ENCODE results near the gene ETNK2.

ETNK2 gene

DNA sequence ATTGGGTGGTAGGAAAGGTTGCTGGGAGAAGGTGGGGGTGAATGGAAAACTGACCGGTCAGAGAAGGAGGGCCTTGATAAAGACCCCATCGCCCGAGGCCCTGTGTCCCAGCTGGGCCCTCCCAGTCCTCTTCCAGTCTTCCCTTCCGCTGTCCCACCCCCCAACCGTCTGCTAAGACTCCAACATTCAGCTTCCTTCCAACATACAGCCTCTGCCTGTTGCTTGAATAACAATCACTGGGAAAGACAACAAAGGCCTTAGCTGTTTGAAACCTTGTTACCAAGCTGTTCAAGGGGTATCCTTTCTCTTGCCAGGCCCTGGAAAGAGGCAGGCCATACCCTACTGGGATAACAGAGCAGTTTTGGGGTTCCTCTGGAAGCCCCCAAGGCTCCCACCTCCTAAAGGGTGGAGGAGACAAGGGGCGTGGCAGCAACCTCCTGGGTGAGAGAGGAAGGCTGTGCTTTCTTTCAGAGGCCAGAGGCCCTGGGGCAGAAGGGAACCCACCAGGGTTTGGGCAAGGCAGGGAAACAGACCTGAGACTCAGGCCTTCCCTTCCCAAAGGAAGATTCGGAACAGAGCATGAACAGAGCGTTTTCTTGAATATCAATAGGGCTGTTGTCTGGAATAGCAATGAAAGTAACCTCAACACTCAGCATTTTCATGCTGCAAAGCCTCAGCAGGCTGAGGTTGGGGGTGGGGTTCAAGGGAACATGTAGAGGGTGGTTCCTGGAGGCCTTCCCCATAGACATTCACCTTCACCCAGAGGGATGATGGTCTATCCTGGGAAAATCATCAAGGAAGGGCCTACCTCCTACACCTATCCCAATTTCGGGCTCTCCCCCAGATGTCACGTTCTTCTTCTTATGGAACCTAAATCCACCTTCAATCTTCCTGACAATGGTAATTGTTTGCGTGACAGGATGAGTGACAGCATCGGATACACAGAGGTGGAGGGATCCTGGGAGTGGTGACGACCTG lies 4.1 kb downstream of the ETNK2 start:
- no peak for DNase-seq (ENCODE audit: low spot score)

DNA sequence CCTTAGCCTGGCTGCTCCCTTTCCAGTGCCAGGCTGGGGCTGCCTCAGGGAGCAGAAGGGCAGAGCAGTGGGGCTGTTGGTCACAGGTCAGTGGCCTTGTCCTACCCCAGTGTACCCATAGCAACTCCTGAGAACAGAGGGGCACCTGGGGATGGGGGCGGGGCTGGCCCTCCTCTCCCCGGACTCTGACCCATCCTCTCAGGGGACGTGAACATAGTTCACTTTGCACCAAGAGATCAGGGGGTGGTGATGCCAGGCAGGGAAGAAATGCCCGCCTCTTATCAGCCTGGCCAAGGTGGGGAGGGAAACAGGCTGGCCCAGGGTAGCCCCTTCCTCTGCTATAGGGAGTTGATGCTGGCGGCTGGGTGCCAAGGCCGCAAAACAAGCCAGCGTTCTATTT lies 4.9 kb downstream of the ETNK2 start:
- DNase-seq (ENCODE audit: low spot score), result no peak

DNA sequence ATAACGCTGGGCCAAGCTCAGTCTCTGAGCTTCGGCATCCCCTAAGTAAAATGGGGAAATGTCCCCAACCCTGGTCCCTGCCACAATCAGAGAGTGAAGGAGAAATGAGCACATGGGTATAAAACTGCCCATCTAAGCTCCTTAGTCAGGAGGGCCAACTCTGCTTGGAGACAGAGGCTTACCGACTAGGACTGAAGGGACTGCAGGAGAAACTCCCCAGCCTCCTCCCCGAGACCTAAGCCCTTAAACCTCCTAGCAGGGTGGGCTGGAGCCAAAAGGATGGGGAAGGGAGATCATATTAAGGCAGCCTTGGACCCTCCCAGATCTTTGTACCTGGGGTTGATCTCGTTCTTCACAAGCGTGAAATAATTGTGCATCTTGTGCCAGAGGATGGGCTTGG lies 5.5 kb downstream of the ETNK2 start:
- DNase-seq (ENCODE audit: low spot score), result no peak

DNA sequence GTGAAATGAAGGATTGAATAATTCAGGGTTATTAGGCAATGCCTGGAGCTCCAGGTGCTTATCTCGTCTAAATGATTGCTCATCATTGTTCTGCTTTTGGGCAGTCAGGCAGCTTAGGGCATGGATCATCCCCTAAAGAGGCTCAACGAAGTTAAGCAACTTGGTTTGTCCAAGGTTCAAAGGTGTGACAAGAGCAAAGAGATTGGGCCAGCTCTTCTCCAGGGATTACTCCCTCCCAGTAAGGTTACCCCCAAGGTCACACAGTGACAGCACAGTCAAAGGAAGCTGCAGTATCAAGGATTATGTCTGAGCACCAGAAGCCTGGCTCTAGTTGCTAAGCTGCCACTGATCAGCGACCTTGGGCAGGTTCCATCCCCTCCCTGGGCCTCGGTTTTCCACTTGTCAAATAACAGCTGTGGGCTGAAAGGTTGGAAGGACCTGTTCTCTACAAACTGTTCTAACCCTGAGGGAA lies 6.8 kb downstream of the ETNK2 start:
- no peak for DNase-seq (ENCODE audit: low spot score)

DNA sequence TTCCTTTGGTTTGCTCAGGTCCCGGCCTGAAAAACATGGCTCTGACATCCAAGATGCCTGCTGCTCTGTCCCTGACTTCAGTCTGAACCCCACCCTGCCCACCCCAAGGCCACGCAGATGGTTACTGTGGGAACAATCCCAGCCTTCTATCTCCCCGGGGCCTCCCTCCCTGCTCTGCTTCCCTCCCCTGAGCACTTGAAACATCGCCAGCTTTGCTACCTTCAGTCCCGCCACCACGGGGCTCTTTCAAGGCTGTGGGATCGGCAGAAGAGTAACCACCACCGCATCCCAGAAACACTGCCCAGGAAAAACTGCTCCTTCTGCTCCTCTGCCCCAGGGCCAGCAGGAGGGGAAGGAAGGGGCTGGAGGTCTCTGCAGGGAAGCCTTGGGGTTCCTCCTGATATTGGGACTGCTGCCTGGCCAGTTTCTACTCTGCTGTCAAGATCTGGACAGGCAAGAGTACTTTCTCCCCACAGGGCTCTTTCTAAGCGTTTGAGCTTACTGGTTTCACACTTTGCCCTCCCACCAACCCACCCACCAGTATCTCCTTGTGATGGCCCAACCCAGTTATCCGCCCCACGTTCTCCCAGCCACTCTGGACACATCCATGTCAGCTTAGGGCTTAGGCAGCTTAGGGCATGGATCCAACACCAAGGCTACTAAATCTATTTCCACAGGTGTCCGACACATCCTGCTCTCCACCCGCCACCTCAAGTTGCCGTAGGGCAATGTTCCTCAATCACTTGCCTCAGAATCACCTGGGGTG lies 8.4 kb downstream of the ETNK2 start:
- no peak for DNase-seq (ENCODE audit: low spot score)

DNA sequence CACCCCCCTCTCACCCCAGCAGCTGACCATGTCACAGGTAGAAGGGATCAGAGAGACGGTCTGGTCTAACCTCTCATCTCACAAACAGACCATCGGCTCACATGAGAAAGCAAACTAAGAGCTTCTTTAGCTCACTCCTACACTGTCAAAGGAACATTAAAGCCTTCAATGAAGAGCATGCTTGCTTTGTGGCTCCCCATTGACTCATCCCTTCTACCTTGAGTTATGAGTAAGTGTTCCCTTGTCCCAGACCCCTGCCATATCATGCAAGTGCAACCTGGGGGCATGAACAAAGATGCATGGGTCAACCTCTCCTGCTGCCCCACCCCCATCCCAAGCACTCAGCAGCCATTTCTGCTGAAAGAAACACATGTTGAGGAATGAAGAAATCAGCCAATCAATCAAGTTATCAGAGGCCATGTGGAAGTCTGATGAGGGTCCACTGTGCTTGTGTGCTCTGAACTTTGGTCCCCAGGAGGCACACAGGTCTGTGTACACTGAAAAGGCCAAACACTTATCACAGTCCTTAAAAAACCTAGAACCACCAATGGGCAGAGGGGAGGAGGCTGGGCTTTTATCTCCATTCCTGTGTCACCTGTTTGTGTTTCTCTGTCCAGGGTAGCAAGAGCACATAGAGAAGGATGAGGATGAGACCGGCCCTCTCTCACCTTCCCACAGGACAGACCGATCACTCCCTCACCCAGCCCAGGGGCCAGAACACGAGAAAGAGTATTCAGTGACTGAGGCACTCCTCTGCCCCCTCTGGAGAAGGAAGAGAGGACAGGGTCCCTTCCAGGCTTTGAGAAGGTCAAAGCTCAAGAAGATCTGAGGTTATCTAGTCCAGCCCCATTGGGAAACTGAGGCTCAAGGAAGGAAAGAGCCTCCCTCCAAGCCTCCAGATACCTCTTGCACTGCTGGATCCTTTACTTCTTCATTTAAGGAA lies 9.5 kb downstream of the ETNK2 start:
- DNase-seq (ENCODE audit: low spot score), result no peak

DNA sequence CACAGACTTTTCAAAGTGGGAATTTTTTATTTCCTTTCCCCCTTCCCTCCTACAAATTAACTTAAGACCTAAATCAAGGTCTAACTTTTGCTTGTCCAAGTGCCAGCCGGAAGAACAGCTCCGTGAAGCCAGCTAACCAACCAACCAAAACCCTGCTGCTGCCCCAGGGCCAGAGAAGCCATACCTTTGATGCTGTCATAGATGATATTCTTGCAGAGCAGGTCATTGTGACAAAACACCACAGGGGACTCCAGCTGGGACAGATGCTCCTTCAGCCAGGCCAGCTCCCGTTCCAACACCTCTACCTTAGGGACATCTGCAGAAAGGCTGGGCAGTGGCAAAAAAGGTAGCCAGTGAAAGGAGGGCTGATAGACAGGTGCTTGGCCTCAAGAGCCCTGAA lies 10.7 kb downstream of the ETNK2 start:
- DNase-seq (ENCODE audit: low spot score), result no peak

DNA sequence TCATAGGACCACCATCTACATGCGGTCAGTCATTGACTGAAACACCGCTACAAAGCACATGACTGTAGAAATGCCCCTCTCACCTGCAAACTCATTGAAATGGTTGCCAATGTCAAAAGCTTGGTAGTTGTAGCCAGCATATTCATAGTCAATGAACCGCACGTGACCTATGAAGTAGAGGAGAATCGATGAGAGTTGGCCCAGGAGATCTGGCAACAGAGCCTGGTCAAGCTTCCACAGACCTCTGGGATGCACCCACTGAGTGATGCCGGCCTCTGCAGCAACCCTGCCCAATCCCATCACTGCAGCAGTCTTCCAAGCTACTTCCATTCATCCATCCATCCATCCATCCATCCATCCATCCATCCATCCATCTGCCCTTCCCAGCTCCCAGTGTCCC lies 11.9 kb downstream of the ETNK2 start:
- no peak for DNase-seq (ENCODE audit: low spot score)

DNA sequence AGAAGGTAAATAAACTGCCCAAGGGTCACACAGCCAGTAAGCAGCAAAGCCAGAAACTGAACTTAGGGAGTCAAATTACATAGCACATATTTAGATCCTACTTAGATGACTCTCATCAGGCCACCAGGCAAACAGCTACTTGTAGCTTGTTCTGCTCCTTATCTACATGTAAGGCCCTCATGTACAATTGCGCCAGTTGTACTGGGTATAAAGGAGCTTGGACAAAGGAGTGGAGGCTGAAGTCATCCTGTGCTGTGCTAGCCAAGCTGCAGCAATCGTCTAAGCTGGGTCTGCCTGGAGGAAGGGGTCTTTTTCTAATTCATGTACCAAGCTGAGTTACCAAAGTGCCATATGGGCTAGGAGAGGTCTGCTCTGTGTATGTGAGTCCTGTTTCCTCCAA lies 12.8 kb downstream of the ETNK2 start:
- no peak for DNase-seq (ENCODE audit: low spot score)

DNA sequence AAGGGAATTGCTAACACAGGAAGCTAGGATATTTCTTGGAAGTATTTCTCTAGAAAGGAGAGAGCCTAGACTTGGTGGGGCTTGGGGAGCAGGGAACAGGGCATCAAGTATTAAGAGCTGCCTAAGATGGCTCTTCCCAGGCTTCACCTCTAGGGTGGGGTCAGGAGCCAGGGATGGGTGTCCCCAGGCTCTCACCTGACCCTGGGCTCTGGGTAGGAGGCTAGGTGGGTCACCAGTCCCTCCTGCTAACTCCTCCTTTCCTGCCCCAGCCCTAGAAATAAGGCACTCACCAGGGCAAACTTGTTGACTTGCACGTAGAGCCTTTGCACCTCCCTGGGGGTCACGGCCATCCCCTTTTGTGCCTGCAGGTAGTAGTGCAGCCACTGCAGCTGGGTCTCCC lies 15.0 kb downstream of the ETNK2 start:
- no peak for DNase-seq (ENCODE audit: low spot score)

DNA sequence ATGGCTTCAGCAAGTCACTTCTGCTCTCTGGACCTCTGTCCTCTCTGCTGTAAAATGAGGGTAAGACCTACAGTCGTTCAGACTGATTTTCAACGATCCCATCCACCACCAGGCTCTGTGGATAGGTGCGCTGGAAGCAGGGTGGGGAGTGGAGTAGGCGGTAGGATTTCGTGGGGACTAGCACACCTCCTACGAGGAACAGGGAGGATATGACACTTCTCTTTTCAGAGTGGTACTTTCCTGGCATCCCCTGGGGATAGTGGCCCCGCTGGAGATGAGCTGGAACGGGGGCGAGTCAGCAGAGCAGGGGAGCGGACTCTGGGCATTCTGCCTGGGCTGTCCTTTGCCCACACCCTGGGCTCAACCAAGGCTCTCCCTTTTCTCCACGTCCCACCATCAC lies 17.7 kb downstream of the ETNK2 start:
- DNase-seq (ENCODE audit: low spot score), result no peak

DNA sequence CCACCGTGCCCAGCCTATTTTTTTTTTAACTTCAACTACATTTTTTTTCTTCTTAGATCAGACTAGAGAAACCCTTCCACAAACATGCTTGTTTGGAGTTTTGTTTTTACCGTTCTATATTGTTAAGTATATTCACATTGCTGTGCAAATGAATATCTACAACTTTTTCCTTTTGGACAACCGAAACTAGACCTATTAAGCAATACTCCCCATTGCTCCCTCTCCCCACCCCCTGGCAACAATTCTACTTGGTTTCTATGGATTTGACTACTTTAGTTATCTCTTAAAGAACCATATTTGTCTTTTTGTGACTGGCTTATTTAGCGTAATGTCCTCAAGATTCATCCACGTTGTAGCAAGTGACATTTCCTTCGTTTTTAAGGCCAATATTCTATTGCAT lies 19.1 kb downstream of the ETNK2 start:
- no peak for DNase-seq (ENCODE audit: low spot score)

DNA sequence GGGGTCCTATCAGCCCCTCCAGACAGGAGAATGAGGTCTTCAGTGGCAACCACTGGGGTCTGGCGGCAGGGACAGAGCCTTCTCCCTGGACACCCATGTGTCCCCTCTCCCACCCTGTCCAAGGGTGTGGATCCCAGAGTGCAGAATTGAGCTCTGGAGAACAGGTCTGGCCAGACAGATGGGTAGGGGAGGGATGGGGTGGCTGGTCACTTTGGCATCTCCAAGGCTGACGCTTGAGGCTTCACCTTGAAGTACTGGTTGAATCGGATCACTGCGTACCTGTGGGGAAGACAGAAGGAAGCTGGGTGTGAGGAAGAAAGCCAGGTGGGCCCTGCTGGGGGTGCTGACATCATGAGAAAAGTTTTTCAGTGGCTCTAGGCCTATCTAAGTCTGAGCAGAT lies 19.9 kb downstream of the ETNK2 start:
- DNase-seq (ENCODE audit: low spot score), result no peak

DNA sequence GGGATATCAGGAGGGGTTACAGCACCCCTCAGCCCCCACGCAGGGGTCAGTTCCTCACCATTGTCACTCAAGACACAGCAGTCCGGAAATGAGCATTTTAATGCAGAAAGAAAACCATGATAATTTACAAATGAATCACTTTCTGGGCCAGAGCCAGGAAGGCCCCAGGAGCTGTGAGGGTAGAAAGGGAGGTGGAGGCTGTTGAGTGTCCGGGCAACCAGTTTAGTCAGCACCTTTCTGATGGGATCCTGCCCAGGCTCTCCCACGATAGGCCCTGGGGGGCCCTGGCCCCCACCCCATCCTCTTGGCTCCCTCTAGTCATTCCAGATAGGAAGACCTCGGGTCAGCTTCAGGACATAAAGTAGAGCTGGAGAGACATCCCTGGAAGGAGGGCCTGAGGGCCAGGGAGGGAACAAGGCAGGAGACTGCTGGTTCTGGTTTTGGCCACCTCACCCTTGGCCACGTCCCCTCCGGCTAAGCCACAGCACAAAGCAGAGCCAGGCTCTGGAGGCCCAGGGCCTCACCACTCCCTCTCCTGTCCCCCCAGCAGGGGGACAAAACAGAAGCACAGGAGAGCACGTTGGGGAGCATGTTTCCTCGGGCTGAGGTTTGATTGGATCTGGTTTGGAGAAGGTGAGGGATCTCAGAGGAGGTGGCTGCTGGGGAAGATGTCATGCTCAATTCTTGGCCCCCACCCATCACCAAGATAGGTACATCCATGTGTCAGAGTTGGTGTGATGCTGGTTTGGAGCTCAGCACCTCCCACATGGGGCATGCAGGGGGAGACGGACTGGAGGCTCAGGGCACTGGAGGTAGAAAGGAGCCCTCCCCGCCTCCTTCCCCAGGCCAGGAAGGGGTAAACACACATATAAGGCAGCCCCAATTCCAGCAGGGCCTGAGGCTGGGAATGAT lies 20.6 kb downstream of the ETNK2 start:
- no peak for DNase-seq (ENCODE audit: low spot score)

DNA sequence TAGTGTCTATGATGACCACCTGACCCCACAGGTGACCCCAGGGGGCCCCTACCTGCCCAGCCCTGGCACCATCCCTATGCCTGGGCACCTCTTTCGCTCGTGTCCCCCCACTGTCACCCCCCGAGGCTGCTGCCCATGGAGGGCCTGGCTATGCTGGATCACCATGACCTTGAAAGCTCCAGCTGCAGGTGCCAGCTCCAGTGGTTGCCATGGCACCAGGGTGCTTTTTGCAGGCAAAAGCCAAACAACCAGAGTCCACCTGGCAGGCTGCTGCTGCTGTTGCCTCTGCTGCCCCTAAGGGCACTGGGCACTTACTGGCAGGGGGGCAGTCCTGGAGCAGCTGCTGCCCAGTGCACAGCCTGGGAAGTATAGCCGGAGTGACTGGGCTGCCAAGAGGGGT lies 21.7 kb downstream of the ETNK2 start:
- DNase-seq (ENCODE audit: low spot score), result no peak

DNA sequence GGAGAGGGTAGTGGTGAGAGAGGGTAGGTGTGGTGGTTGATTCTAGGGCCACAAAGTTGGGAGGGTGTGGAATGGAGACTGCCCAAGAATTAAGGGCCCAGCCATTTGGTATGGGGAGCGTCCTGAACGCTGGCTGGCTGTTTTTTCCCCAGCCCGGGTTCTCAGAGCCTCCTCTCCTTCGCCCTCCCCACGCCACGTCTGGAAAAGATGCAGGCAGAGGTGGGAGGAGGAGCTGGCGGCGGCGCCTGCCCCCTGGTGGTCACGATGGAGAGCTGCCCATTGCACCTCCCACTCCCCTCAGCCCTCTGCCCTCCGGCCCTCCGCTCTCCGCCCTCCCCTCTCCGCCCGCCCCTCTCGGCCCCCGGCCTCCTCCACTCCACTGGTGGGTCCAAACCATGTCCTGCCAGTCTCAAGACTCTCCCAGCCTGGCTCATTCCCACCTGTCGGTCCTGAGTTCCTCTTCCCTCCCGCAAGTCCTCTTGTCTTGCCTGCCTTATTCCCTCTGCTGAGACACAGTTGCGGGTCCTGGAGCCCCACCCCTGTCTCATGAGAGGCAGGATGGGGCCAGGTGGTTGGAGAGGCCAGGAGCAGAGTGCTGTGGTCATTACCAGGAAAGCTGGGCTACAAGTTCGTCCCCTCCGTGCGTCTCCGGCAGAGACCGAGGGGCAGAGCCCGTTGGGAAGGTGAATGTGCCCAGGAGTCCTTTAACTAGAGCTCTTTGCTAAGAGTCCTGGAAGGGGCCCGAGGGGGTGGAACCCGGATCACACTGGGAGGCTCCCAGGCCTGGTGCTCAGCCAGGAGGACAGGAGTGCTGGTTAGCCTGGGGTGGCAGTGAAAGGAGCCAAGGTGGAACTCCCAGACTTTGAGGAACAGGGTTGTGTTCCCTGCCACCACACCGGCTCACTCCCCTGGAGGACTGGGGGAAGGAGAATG lies 22.6 kb downstream of the ETNK2 start:
- DNase-seq (ENCODE audit: low spot score), result peak; percentile 88

DNA sequence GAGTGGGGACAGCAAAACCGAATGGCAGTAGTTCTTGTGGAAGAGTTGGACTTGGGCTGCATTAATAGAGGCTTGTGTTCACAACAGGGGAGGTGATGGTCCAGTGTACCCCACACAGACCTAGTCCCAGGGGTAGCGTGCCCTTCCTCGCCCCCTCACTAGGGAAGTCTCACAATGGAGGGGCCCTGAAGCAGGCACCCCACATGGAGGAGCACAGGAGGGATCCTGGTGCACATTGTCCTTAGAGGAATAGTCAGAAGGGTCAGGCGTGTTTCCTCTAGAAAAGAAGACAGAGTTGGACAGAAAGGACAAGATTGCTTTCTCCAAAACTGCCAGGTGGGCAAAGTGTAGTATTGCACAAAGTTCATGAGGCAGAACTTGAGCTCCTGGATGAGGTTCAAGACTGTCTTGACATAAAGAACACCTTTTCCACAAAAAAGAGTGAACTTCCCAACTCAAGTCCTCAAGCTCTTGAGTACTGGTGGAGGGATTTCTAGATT lies 23.3 kb downstream of the ETNK2 start:
- DNase-seq (ENCODE audit: low spot score), result no peak

DNA sequence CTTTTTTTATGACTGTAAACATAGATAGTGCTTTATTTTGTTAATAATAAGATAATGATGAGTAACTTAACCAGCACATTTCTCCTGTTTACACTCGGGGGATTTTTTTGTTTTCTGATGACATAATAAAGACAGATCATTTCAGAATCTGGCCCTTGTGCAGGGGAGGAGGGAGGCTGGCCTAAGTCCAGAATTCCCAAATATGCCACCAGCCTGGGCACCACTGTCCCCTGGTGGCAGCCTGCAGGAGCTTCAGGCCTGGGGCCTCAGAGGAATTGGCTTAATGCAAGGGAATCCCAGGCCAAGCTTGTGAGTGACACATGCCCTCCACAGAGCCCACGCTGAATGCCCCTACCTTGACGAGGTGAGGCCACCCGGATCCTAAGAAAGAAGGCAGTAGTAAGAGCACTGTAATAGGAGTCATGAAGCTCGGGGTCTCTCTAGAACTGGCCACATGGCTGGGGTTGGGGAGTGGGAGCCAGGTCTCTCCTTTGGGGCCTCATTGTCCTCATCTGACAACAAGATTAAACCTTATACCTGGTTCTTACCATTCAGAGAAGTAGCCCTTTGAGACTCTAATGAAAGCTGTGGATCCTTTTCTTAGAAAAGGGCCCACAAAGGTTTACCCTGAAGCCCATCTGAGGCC lies 24.1 kb downstream of the ETNK2 start:
- no peak for DNase-seq (ENCODE audit: low spot score)

DNA sequence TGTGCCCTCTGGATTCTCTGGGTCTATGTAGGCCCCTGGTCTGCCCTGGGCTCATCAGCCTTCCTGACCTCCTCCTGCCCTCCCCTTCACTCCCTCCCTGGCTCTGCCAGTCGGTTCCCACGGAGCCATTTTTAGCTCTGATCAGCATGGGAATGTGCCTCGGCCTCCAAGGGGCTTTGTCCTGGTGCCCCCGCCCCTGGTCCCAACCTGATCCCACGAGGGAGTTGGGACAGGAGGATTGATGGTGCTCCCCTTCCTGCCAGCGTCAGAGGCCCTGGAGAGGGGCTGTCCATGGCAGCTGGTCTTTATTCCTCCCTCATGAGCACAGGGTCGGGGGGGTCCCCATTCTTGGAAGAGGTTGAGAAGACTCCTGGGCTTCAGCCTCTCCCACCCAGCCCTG lies 24.9 kb downstream of the ETNK2 start:
- DNase-seq (ENCODE audit: low spot score), result no peak
